Mucosa of rectum (tissue), 2 donors: ENCODE data around the gene NUCKS1.

Source experiments
- H3K27ac ChIP-seq, 2 donors: one replicate each; pipeline ENCODE4 v1.7.0; 2013; ENCODE audit warnings: inconsistent platforms in 2 of 2, low read depth in 2 of 2, low read length in 2 of 2
- H3K27me3 ChIP-seq, 2 donors: one replicate each; pipeline ENCODE4 v1.7.0; 2013; ENCODE audit warnings: low read length in 2 of 2; ENCODE audit not compliant: control insufficient read depth in 2 of 2, insufficient read depth in 2 of 2
- H3K36me3 ChIP-seq, 2 donors: one replicate each; pipeline ENCODE4 v1.7.0; 2013; ENCODE audit warnings: low read length in 2 of 2; ENCODE audit not compliant: control insufficient read depth in 2 of 2, insufficient read depth in 2 of 2
- H3K4me1 ChIP-seq, 2 donors: one replicate each; pipeline ENCODE4 v1.7.0; 2013; ENCODE audit warnings: low read length in 2 of 2, mild to moderate bottlenecking in 1 of 2; ENCODE audit not compliant: control insufficient read depth in 2 of 2, insufficient read depth in 2 of 2
- H3K4me3 ChIP-seq, 2 donors: one replicate each; pipeline ENCODE4 v1.7.0; 2013; ENCODE audit warnings: low read length in 2 of 2
- H3K9ac ChIP-seq, 2 donors: one replicate each; pipeline ENCODE4 v1.7.0; 2013; ENCODE audit warnings: low read length in 2 of 2, low read depth in 1 of 2, mild to moderate bottlenecking in 1 of 2
- H3K9me3 ChIP-seq, 2 donors: one replicate each; pipeline ENCODE4 v1.7.0; 2013; ENCODE audit warnings: low read length in 2 of 2; ENCODE audit not compliant: control insufficient read depth in 2 of 2
- donor health status: healthy.
- donor health status: Normal muscosa, but diverticular disease.

The NUCKS1 gene

DNA sequence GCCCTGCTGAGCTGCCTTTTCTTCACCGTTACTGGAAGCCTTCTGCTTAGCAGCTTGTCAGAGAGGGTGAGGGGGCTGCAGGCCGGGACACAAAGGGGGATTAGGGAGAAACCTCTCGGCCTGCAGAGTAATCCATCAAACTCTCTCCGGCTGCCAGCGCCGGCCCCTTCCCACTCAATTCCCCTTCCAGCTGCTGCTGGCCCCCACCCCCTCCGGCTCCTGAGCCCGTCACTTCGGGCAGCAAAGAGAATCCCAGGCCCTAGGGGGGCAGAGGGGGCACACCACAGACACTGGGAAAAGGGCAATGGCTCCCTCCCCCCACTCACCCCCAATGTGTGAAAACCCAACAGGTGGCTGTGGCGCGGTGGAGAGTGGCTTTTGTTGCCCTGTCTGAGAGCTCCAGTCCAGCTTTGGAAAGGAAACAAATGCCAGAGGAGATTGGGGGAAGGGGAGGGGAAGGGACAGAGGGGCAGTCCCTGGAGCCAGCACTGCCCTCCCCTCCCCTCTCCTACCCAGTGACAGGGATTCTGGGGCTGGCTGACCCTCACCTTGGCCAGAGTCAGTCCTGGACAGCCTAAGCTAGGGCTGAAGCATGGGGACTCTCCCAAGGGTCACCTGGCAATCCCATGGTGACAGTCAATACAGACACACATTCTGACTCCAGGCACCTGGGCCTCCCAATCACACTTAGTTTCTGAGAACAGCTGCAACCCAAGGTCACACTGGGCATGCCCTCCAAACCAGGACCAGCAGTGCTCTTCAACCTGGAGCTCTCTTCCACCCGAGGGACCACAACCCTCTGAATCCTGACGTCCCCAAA, 79.2 kb downstream of the NUCKS1 start:
- Histone ChIP-seq H3K27ac (no peak overlapping the region), H3K4me1 (peaks cover 72 to 77% of the 10 kb centered on the region in 2 donors)

DNA sequence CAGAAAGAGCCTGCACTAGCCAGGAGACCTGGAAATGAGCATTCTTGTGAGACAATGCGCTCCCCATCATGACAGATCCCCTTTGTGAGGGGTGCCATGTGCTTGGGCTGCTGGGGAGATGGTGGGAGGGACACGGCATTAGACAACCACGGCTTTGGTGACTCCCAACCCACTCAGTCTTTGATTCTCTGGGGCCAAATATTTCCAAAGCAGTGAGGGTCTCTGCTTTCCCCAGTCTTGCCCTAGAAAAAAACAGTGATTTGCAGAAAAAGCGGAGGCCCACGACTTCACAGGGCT, 79.9 kb downstream of the NUCKS1 start:
- Histone ChIP-seq H3K27ac (no peak overlapping the region), H3K9ac (no peak overlapping the region)

More for the DNA sequence above, 79.2 kb downstream of the NUCKS1 start:
- no peak overlapping the region for H3K4me3 ChIP-seq
- no peaks in the 10 kb centered on the region for H3K36me3 ChIP-seq
- peak overlapping the region in 1 of 2 donors; percentile 7 for H3K9ac ChIP-seq
- H3K9me3 ChIP-seq, result no peaks in the 10 kb centered on the region
- no peaks in the 10 kb centered on the region for H3K27me3 ChIP-seq

DNA sequence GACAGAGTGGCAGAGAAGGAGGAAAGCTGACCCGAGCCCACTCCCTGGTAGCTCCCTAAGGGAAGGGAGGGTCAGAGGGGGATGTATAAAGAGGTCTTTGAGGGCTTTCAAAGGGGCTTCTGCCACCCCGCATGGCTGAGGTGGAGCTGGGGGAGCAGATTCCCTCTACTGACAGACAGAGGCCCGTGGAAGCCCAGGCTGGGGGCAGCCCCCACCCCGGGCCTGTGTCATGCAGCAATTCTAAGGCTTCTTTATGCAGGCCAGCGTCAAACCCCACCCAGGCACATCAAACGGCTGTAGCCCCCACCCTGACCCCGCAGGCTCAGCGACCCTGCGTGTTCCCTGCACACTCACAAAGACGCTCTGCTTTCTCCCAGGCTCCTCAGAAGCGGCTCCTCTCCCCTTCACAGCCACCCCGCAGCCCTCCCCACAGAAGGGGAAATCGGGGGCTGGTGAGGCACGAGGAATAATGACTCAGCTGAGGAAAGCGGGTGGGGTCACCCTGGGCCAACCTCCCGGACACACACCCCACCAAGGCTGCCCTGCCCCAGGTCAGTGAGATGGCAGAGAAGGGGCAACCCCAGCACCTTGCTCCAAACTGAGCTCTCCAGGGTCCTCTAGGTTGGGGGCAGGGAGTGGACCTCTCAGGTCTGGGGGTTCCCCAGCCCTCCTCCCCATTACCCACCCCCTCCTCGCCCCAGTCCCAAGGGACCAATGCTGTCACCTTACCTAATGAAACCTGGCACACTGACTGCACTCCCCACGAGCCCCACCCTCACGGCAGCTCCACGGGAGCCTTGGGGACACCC, 80.4 kb downstream of the NUCKS1 start:
- H3K4me1 ChIP-seq, result peaks cover 73 to 80% of the 10 kb centered on the region in 2 donors
- no peaks in the 10 kb centered on the region for H3K27me3 ChIP-seq
- no peak overlapping the region for H3K9ac ChIP-seq
- no peak overlapping the region for H3K4me3 ChIP-seq
- no peaks in the 10 kb centered on the region for H3K9me3 ChIP-seq
- no peaks in the 10 kb centered on the region for H3K36me3 ChIP-seq
- peak overlapping the region; percentile 5 to 18 for H3K27ac ChIP-seq

More for the DNA sequence above, 79.9 kb downstream of the NUCKS1 start:
- no peak overlapping the region for H3K4me3 ChIP-seq
- peaks cover 70 to 77% of the 10 kb centered on the region in 2 donors for H3K4me1 ChIP-seq
- H3K36me3 ChIP-seq, result no peaks in the 10 kb centered on the region
- no peaks in the 10 kb centered on the region for H3K27me3 ChIP-seq
- no peaks in the 10 kb centered on the region for H3K9me3 ChIP-seq

DNA sequence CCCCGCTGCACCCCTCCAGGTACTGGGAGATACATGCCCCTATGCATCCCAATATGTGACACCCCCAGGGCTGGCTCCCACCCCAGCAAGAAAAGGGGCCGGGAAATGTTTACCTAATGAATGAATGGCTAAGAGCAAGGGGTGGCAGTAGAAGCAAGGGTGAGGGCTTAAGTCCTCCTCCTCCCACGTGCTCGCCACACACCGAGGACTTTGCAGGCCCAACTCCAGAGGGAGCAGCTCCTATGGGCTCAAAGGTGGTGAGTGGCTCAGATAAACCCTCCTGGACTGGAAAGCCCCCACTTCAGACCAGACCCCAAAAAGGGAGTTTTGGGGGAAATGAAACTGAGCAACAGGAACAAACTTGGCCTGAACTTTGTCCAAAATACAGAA, 81.0 kb downstream of the NUCKS1 start:
- H3K9me3 ChIP-seq, result no peaks in the 10 kb centered on the region
- no peaks in the 10 kb centered on the region for H3K36me3 ChIP-seq
- H3K4me3 ChIP-seq, result no peak overlapping the region
- peaks cover 79 to 85% of the 10 kb centered on the region in 2 donors for H3K4me1 ChIP-seq
- H3K27me3 ChIP-seq, result no peaks in the 10 kb centered on the region
- H3K27ac ChIP-seq, result peak overlapping the region; percentile 5 to 18
- H3K9ac ChIP-seq, result no peak overlapping the region

- peaks cover 75 to 85% of the 10 kb centered on the region in 2 donors for H3K4me1 ChIP-seq
- peak overlapping the region; percentile 3 to 18 for H3K27ac ChIP-seq
- H3K4me3 ChIP-seq, result no peak overlapping the region
- H3K27me3 ChIP-seq, result no peaks in the 10 kb centered on the region
- peaks cover 0 to 2% of the 10 kb centered on the region in 2 donors for H3K36me3 ChIP-seq
- no peaks in the 10 kb centered on the region for H3K9me3 ChIP-seq
- H3K9ac ChIP-seq, result no peak overlapping the region
Measured at GRCh38 chr1:205667909-205668643, 81.9 kb downstream of the NUCKS1 start.

DNA sequence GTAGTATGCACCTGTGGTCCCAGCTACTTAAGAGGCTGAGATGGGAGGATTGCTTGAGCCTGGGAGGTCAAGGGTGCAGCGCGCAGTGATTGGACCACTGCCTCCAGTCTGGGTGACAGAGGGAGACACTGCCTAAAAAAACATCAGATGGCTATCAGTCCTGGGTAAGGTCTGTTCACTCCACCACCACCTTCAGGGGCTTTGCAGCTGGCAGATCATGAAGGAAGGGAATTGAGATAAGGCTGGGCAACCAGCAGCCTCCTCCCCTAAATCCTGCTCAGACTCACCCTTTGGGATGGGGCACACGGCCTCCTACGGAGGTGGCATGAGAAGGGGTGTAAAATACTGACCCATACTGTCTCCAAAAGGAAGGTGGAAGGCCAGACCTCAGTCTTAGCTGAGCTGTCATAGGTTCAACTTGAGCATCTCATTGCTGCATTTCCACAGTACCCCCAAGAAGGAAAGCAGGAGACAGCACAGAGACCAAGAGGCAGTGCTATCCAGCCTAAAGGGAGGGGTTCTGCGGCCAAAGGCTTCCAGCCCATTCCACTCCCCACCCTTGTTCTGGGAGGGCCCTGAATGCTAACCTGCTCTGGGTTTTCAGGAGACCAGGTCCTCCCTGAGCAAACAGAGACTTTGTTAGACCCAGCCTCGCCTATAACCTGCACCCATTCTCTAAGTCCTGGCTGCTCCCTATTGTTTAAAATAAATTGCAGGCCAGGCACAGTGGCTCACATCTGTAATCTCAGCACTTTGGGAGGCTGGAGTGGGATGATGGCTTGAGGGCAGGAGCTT, 83.4 kb downstream of the NUCKS1 start:
- Histone ChIP-seq H3K27me3 (no peaks in the 10 kb centered on the region), H3K9ac (peak overlapping the region; percentile 47 to 63), H3K9me3 (no peaks in the 10 kb centered on the region), H3K36me3 (peaks cover 0 to 9% of the 10 kb centered on the region in 2 donors), H3K4me3 (peak overlapping the region; percentile 37 to 38), H3K4me1 (peaks cover 61 to 75% of the 10 kb centered on the region in 2 donors), H3K27ac (peak overlapping the region; percentile 83 to 87)

GRCh38 chr1:205665201-205666045, 84.6 kb downstream of the NUCKS1 start:
- H3K9me3 ChIP-seq, result no peaks in the 10 kb centered on the region
- peaks cover 0 to 9% of the 10 kb centered on the region in 2 donors for H3K36me3 ChIP-seq
- no peak overlapping the region for H3K4me3 ChIP-seq
- H3K4me1 ChIP-seq, result peaks cover 58 to 71% of the 10 kb centered on the region in 2 donors
- H3K27me3 ChIP-seq, result no peaks in the 10 kb centered on the region
- peak overlapping the region in 1 of 2 donors; percentile 65 for H3K9ac ChIP-seq
- H3K27ac ChIP-seq, result peak overlapping the region; percentile 83 to 87

GRCh38 chr1:205664399-205665017, 85.5 kb downstream of the NUCKS1 start:
- H3K4me3 ChIP-seq, result peak overlapping the region; percentile 4 to 24
- H3K9ac ChIP-seq, result peak overlapping the region; percentile 14 to 65
- peaks cover 0 to 9% of the 10 kb centered on the region in 2 donors for H3K36me3 ChIP-seq
- no peaks in the 10 kb centered on the region for H3K9me3 ChIP-seq
- H3K27me3 ChIP-seq, result no peaks in the 10 kb centered on the region
- peak overlapping the region; percentile 83 to 87 for H3K27ac ChIP-seq
- peaks cover 49 to 64% of the 10 kb centered on the region in 2 donors for H3K4me1 ChIP-seq
